Stromal cell of bone marrow (primary cell): ENCODE results near the gene FCAMR.

Experiments
- DNase-seq: peaks from one replicate; pipeline ENCODE4 v3.0.0-alpha.2; 2012; ENCODE audit warnings: low read depth

The FCAMR gene, protein sequence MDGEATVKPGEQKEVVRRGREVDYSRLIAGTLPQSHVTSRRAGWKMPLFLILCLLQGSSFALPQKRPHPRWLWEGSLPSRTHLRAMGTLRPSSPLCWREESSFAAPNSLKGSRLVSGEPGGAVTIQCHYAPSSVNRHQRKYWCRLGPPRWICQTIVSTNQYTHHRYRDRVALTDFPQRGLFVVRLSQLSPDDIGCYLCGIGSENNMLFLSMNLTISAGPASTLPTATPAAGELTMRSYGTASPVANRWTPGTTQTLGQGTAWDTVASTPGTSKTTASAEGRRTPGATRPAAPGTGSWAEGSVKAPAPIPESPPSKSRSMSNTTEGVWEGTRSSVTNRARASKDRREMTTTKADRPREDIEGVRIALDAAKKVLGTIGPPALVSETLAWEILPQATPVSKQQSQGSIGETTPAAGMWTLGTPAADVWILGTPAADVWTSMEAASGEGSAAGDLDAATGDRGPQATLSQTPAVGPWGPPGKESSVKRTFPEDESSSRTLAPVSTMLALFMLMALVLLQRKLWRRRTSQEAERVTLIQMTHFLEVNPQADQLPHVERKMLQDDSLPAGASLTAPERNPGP

GRCh38 chr1:206970446-206970845 is at the start of gene FCAMR:
FCAMR (minus strand) TSS chr1:206970460; CDS start chr1:206970125, 335 bp downstream.
- DNase-seq: no peak

GRCh38 chr1:207019661-207020060 is 49.4 kb upstream of the FCAMR start:
- no peak for DNase-seq

GRCh38 chr1:207019161-207019560 is 48.9 kb upstream of the FCAMR start:
- DNase-seq: no peak

DNA sequence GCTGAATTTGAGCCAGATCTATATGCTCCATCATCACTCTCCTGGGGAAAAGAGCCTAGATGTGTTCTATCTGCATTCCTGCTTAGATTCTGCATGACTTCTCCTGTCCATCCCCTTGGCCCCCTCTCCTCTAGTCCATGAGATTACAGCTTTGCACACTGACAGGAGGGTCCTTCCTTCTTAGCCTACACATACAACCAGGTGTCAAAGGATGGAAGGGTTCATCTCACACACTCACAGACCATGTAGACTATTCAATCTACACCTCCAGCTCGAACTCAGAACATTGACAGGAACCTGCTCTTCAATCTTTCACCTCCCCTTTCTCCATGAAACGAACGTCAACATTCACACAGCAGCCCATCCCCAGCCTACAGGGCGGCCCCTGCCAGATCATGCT is 48.4 kb upstream of the FCAMR start:
- no peak for DNase-seq

DNA sequence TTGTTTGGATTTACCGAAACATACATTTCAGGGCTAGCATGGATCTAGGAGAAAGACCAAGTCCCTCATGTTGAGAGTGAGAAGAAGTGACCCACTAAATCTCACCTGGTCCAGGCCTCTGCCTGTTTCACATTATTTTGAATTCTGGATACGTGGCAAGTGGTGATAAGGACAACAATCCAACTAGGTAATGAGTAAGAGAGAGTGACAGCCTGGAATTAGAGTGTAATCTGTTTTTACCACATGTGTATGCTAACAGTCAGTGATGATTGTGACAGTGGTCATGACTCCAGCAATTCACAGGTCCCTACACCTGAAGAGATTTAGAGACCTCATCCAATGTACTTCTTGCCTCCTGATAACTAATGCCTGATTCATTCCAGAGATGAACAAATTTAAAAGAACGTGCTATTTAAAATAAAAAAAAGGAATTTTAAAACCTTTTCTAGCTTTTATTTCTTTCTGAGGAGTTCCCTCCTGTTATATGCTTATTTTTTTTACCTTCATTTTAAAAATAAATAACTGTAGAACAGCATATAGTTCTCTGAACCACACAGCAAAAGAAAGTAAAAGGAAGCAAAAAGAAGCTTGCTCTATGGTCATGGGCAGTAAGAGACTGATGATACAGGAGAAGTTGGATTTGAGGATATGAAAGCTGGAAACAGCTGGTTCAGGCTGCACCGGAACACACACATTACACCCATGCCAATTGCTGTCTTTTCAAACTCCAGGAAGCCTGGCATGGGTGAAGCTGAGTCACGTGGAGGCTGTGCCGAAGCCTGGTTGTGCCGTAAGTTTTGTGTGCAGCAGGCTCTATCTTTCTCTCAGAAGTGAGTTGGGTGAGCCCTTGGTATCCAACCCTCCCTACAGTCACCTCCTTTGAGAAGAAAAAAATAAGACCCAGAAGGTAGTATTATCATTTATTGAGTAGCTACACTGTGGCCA is 47.6 kb upstream of the FCAMR start:
- no peak for DNase-seq

DNA sequence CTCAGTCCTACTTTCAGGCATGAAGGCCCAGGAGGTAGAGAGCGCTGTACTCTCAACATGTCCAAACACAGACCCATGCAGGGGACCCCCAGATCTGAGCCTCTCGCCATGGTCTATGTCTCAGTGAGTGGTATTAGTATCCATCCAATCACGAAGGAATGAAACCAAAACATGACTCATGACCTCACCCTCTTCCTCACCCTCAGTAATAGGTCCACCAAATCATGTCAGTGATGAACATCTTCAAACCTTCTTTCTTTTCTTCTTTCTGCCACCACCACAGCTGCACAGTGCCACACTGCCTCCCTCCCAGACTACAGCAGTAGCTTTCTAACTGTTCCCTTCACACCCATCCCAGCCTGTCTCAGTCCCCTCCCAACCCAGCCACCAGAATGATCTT is 45.5 kb upstream of the FCAMR start:
- no peak for DNase-seq

DNA sequence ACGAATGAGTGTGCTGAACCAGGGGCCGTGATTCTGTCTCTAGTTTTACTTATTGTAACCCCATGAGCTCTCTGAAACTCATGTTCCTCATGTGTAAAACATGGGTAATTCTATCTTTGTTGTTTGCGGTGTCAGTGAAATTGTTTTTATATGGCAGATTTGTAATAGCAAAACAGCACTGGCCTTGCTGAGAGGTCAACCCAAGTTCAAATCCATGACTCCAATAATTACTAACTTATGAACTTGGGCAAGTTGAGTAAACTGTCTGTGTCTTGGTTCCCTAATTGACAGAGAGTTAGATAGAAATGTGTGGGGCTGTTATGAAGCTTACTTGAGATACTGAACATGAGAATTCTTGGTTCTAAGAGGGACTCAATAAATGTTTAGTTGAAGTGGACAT is 44.5 kb upstream of the FCAMR start:
- DNase-seq: no peak

GRCh38 chr1:207013321-207014085 is 43.2 kb upstream of the FCAMR start:
- no peak for DNase-seq

DNA sequence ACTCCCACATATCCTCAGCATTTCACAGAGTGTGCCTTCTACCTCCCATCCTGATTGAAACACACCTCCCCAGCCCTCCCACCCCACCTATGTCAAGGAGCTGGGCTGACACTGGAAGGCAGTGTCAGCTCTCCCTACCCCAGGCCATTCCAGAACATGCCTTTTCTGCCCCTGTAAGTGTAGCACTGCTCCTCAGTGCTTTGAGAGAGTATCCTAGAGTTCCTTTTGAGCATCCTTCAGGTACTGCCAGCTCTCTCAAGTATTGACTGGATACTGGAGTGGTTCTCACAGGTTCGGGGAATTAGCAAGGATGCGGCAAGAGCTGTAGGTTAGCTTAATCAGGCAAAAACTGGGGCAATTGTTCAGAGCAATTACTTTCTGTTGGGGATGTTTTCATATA is 40.5 kb upstream of the FCAMR start:
- no peak for DNase-seq

DNA sequence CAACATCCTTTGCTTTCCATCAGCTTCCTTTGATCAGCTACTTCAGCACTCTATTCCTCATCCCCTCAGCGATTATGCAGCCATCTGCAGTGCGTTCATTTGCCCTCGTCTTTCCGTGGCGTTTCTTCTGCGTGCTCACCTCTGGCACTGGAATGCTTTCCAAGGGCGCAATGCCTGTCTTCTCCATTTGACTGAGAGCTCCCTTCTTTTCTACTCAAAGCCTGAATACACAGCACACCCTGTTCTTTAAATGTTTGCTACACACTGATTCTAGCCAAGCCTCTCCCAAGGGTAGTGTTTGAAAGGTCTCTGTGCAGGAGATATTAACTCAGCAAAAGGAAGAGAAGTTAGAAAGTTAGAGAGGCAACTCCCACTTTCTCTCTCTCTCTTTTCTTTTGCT is 39.7 kb upstream of the FCAMR start:
- DNase-seq: no peak

GRCh38 chr1:207009182-207009850 is 39.1 kb upstream of the FCAMR start:
- DNase-seq: no peak

GRCh38 chr1:207007352-207008033 is 37.2 kb upstream of the FCAMR start:
- peak; percentile 40 for DNase-seq

GRCh38 chr1:207006914-207007313 is 36.7 kb upstream of the FCAMR start:
- DNase-seq: no peak

GRCh38 chr1:207006083-207006482 is 35.8 kb upstream of the FCAMR start:
- DNase-seq: no peak

DNA sequence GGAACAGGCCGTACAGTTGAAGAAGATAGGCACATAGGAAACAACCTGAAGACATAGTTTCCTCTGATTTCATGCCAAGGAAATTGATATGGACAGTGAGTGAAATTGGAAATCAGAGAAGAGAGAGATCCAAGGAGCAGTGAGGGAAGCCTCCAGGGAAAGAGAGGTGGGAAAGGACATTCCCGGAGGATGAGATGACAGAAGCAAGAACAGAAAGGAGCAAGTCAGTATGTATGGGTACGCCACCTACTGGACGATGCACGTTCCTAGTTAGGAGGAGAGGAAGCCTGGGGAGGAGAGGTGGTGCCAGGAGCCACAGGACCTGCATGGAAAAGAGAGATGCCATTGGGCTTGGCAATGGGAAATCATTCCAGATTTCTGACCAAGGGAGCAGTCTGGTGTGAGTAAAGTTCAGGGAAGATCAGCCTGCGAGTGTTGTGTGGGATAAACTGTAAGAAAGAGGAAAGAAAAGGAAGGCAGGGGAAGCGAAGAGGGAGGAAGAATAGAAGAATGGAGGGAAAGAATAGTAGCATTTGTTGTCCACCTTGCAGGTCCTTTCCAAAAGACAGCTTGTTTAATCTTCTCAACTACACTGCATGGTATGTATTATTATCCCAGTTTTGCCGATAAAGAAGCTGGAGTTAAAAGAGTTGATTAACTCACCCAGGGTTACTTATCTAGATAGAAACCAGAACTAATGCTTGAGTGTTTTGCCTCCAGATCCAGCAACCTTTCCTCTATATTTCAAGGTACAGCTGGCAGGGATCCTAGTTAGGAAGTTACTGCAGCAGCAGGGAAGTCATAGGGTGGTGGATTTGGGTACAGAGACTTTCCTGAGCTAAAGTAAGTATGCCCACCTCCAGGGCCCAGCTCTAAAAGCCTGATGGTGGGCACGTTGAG is 34.9 kb upstream of the FCAMR start:
- peak; percentile 47 for DNase-seq

DNA sequence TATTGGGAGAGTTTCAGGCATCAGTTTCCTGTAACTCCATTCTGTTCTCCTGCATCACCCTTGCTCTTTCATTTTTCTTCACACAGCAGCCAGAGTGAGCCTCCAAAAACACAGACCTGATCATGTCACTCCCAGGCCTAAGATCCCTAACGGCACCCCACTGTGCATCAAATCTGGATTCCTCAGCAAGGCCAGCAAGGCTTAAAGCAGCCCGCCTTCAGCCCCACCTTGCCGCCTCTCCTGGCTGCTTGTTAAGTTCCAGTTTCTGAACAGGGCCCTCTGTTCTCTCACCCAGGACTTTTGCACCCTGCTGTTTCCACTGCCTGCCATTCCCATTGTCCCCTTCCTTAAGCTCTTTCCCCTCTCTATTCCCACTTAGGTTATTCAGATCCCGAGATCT is 33.0 kb upstream of the FCAMR start:
- DNase-seq: no peak

- no peak for DNase-seq
These were observed 32.5 kb upstream of the FCAMR start for GRCh38 chr1:207002724-207003146.

DNA sequence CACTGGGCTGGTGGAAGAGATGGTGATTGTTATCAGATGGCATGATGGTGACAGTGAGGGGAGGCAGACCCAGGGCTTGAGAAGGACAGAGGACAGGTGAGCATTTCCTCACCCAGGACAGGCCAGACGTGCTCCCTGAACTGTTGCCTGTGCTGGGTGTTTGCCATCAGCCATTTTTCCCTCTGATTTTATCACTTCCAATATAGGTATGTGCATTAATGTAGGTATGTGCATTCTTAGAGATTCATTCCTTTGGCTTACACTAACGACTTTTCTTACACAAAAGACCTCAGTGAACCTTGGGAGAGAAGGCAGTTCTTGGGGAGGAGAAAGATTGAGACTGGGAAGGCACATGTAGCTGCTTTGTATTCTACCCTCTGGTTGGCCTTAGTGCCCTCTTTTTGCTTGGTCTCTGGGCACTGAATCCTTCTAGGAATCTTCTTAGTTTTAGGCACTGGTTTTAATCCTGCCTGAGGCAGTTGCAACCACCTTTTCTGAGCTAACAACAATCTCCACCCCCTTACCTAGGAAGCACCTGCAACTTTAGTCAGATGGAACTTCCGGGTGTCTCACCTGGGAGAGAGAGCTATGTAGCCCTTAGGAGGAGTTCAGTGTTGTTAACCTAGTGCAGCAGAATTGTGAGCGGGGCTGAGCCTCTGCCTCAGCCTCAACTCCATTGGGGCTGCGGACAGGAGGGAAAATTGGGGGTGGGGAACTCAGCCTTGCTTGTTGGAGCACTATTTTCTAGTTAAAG is 31.4 kb upstream of the FCAMR start:
- DNase-seq: no peak
